Keratinocyte (primary cell): Measurements from ENCODE around the gene FOCAD. TPM values are rescaled to one million over a fixed set of nuclear protein-coding genes. Genes with fewer than 3 reads are reported as not detected.

Experiments
- DNase-seq: peaks from one replicate; pipeline ENCODE4 v3.0.0-alpha.2; 2011; ENCODE audit warnings: low read depth, missing footprints, low spot score
- FAIRE-seq: peaks from 2 replicates; lab custom pipeline; 2011; peaks lifted over from hg19 to GRCh38; lab: Jason Lieb, UNC
- H2AFZ ChIP-seq: 2 replicates; pipeline ENCODE4 v1.6.0; 2012; ENCODE audit warnings: low read length, control low read depth, inconsistent platforms; ENCODE audit not compliant: control insufficient read depth
- H3K27ac ChIP-seq: 2 replicates; pipeline ENCODE4 v1.5.1; 2011; ENCODE audit warnings: low read length; ENCODE audit not compliant: control insufficient read depth, insufficient read depth
- H3K27me3 ChIP-seq: 3 replicates; pipeline ENCODE4 v1.6.0; 2011; ENCODE audit warnings: low read length; ENCODE audit not compliant: control insufficient read depth, insufficient read depth; ENCODE audit errors: extremely low read depth
- H3K36me3 ChIP-seq, 2 experiments: 2 replicates in 1 of 2; 3 replicates in 1 of 2; pipeline ENCODE4 v1.5.1; 2011; ENCODE audit warnings: low read length in 2 of 2, mild to moderate bottlenecking in 1 of 2; ENCODE audit not compliant: control insufficient read depth in 2 of 2, insufficient read depth in 2 of 2; ENCODE audit errors: extremely low read depth in 1 of 2
- H3K4me1 ChIP-seq: 3 replicates; pipeline ENCODE4 v1.5.1; 2011; ENCODE audit warnings: low read length; ENCODE audit not compliant: control insufficient read depth, insufficient read depth; ENCODE audit errors: extremely low read depth
- H3K4me2 ChIP-seq: 3 replicates; pipeline ENCODE4 v1.6.0; 2011; ENCODE audit warnings: low read depth, low read length; ENCODE audit not compliant: control insufficient read depth, insufficient read depth; ENCODE audit errors: extremely low read depth
- H3K4me3 ChIP-seq, 3 experiments: fragments of 200-600 bp in 1 of 3; sonication (generic) in 1 of 3; 2 replicates in 2 of 3; 3 replicates in 1 of 3; pipeline ENCODE4 v1.5.1; 2011 to 2016; ENCODE audit warnings: low read length in 3 of 3, mild to moderate bottlenecking in 3 of 3, control low read depth in 2 of 3, inconsistent platforms in 1 of 3, low read depth in 1 of 3, mixed read lengths in 1 of 3, mixed run types in 1 of 3, moderate library complexity in 1 of 3; ENCODE audit not compliant: control insufficient read depth in 2 of 3, insufficient read depth in 2 of 3; ENCODE audit errors: extremely low read depth in 1 of 3
- H3K79me2 ChIP-seq: 2 replicates; pipeline ENCODE4 v1.6.0; 2012; ENCODE audit warnings: low read length; ENCODE audit not compliant: control insufficient read depth, insufficient read depth
- H3K9ac ChIP-seq: 3 replicates; pipeline ENCODE4 v1.6.0; 2011; ENCODE audit warnings: low read length; ENCODE audit not compliant: control insufficient read depth, insufficient read depth; ENCODE audit errors: extremely low read depth
- H3K9me1 ChIP-seq: 3 replicates; pipeline ENCODE4 v1.6.0; 2011; ENCODE audit warnings: low read length; ENCODE audit not compliant: control insufficient read depth, insufficient read depth; ENCODE audit errors: extremely low read depth
- H3K9me3 ChIP-seq: 2 replicates; pipeline ENCODE4 v1.5.1; 2012; ENCODE audit warnings: low read depth, low read length; ENCODE audit not compliant: control insufficient read depth
- H4K20me1 ChIP-seq: 3 replicates; pipeline ENCODE4 v1.6.0; 2011; ENCODE audit warnings: low read length; ENCODE audit not compliant: control insufficient read depth, insufficient read depth; ENCODE audit errors: extremely low read depth
- EZH2 ChIP-seq: IDR thresholded peaks from one replicate; pipeline ENCODE4 v1.6.1; 2012; ENCODE audit warnings: inconsistent platforms, mild to moderate bottlenecking, low read length, moderate library complexity
- dilution Hi-C: fragments of 300-500 bp; cut with MboI; formaldehyde crosslinking; loops from one replicate; pipeline ENCODE4 v1.7.0; 2020; ENCODE audit warnings: low sequenced_read_pairs; ENCODE audit not compliant: extremely low pct_ligation_motif_present
- polyA plus RNA-seq, 5 experiments: library from polyadenylated mRNA; depleted of rRNA in 3 of 5; stranded (reverse) in 3 of 5; stranded (forward) in 1 of 5; unstranded in 1 of 5; fragments of >200 nt; gene quantifications; 1 replicate in 1 of 5; 2 replicates in 3 of 5; 3 replicates in 1 of 5; pipeline versions ENCODE4 v1.2.1 to v1.2.3, GENCODE V29; 2011 to 2012; ENCODE audit warnings: missing spikeins in 2 of 5, low read depth in 1 of 5, low replicate concordance in 1 of 5
- TF ChIP-seq, protein P1 (sequence below), 3 experiments: IDR thresholded peaks in 1 of 3; conservative IDR thresholded peaks in 1 of 3; optimal IDR thresholded peaks in 1 of 3; 2 replicates in 2 of 3; 3 replicates in 1 of 3; pipeline versions ENCODE3 to v1.5.1; 2011; ENCODE audit warnings: low read length in 3 of 3, mild to moderate bottlenecking in 3 of 3, moderate library complexity in 2 of 3, control low read depth in 1 of 3, inconsistent platforms in 1 of 3; ENCODE audit not compliant: insufficient read depth in 2 of 3; ENCODE audit errors: extremely low read depth in 1 of 3

FOCAD gene
- polyA plus RNA-seq, 1 donor (not counting 4 experiments of a cell fraction or from before 2014, with no cell fraction given): 33.1 TPM

DNA sequence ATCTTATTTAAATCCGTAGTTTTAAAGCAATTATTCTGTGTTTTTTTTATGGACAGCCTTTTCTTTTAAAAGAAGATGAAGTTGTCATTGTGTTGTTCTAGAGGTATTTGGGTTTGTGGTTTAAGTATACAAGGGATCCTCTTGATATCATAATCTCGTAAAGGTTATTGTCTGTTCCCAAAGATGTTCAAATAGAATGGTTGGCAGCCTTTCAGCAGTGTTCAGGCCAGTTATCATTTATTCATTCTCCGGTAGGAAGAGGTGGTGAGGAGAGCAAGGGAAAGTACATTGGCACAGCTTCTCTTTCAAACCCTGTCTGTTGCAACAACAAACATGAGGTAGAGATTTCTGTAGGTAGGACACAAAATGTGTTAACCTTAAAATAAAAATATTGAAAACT lies 147.0 kb downstream of the FOCAD start:
- no peaks in the 10 kb centered on the region for H3K9me3 ChIP-seq
- FAIRE-seq (no peak), DNase-seq (no peak)
- dilution Hi-C loops: no loop called here
- H3K4me3 ChIP-seq: no peak overlapping the region
- no peaks in the 10 kb centered on the region for H4K20me1 ChIP-seq
- H2AFZ ChIP-seq: no peak overlapping the region
- H3K4me2 ChIP-seq: no peak overlapping the region
- H3K27ac ChIP-seq: no peak overlapping the region
- TF ChIP-seq, protein P1, sequence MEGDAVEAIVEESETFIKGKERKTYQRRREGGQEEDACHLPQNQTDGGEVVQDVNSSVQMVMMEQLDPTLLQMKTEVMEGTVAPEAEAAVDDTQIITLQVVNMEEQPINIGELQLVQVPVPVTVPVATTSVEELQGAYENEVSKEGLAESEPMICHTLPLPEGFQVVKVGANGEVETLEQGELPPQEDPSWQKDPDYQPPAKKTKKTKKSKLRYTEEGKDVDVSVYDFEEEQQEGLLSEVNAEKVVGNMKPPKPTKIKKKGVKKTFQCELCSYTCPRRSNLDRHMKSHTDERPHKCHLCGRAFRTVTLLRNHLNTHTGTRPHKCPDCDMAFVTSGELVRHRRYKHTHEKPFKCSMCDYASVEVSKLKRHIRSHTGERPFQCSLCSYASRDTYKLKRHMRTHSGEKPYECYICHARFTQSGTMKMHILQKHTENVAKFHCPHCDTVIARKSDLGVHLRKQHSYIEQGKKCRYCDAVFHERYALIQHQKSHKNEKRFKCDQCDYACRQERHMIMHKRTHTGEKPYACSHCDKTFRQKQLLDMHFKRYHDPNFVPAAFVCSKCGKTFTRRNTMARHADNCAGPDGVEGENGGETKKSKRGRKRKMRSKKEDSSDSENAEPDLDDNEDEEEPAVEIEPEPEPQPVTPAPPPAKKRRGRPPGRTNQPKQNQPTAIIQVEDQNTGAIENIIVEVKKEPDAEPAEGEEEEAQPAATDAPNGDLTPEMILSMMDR (optimal IDR thresholded peaks at IDR 0.05 in 1 of 3, IDR thresholded peaks at IDR 0.05 in 1 of 3, conservative IDR thresholded peaks at IDR 0.05 in 1 of 3; ENCODE audit: extremely low read depth in 1 of 3, insufficient read depth in 2 of 3, low read length in 3 of 3): no peak
- no peak for TF ChIP-seq EZH2
- no peaks in the 10 kb centered on the region for H3K27me3 ChIP-seq
- no peaks in the 10 kb centered on the region for H3K79me2 ChIP-seq
- H3K9me1 ChIP-seq: no peaks in the 10 kb centered on the region
- H3K4me1 ChIP-seq: peaks cover 9% of the 10 kb centered on the region
- no peaks in the 10 kb centered on the region for H3K36me3 ChIP-seq
- H3K9ac ChIP-seq: no peak overlapping the region

DNA sequence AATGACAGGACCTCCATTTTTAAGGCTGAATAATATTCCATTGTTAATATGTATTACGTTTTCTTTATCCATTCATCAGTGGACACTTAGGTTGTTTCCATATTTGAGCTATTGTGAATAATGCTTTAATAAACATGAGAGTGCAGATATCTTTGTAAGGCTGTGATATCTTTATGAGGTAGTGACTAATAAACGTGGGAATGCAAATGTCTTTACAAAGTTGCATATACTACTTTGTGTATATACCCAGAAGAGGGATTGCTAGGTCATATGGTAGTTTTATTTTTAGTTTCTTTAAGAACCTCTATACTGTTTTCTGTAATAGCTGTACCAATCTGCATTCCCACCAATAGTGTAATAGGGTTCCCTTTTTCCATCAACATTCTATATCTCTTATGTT lies 148.7 kb downstream of the FOCAD start:
- Histone ChIP-seq H3K9ac (no peak overlapping the region), H3K9me3 (no peaks in the 10 kb centered on the region), H3K27me3 (no peaks in the 10 kb centered on the region), H3K4me3 (no peak overlapping the region), H4K20me1 (no peaks in the 10 kb centered on the region), H3K9me1 (no peaks in the 10 kb centered on the region), H3K79me2 (no peaks in the 10 kb centered on the region), H2AFZ (no peak overlapping the region), H3K4me2 (no peak overlapping the region), H3K27ac (no peak overlapping the region), H3K36me3 (no peaks in the 10 kb centered on the region), H3K4me1 (peaks cover 9% of the 10 kb centered on the region)
- dilution Hi-C loops: no loop called here
- FAIRE-seq: no peak
- no peak for TF ChIP-seq EZH2
- TF ChIP-seq, protein P1 (optimal IDR thresholded peaks at IDR 0.05 in 1 of 3, IDR thresholded peaks at IDR 0.05 in 1 of 3, conservative IDR thresholded peaks at IDR 0.05 in 1 of 3; ENCODE audit: extremely low read depth in 1 of 3, insufficient read depth in 2 of 3, low read length in 3 of 3): no peak
- DNase-seq: no peak
